Loucy (cell line): ENCODE data around the gene VPS52.

Source experiments
- H2AFZ ChIP-seq: fragments of 200-600 bp; sonication (generic); 2 replicates; pipeline ENCODE4 v1.6.0; 2016; ENCODE audit warnings: antibody characterized with exemption, mild to moderate bottlenecking, low read length, moderate library complexity
- H3F3A ChIP-seq: fragments of 200-600 bp; 2 replicates; pipeline ENCODE4 v1.6.0; 2016; ENCODE audit warnings: antibody characterized with exemption, low read depth, mild to moderate bottlenecking
- H3K27me3 ChIP-seq: fragments of 200-600 bp; sonication (generic); 2 replicates; pipeline ENCODE4 v1.6.1; 2014; ENCODE audit warnings: low read length, mild to moderate bottlenecking; ENCODE audit not compliant: insufficient read depth, poor library complexity, severe bottlenecking
- H3K36me3 ChIP-seq: fragments of 200-600 bp; sonication (generic); 2 replicates; pipeline ENCODE4 v1.6.1; 2016; ENCODE audit warnings: low read length; ENCODE audit not compliant: insufficient read depth
- H3K4me1 ChIP-seq: fragments of 200-600 bp; sonication (generic); 2 replicates; pipeline ENCODE4 v1.5.1; 2014; ENCODE audit warnings: low read length, mild to moderate bottlenecking; ENCODE audit not compliant: insufficient read depth, poor library complexity, severe bottlenecking
- H3K4me2 ChIP-seq: fragments of 200-600 bp; sonication (generic); 2 replicates; pipeline ENCODE4 v1.6.0; 2014; ENCODE audit warnings: antibody characterized with exemption, low read length, low read depth, mild to moderate bottlenecking; ENCODE audit not compliant: poor library complexity, severe bottlenecking
- H3K4me3 ChIP-seq: fragments of 200-600 bp; sonication (generic); 2 replicates; pipeline ENCODE4 v1.5.1; 2014; ENCODE audit warnings: low read length, mild to moderate bottlenecking, mixed read lengths; ENCODE audit not compliant: poor library complexity, severe bottlenecking
- H3K79me2 ChIP-seq: fragments of 200-600 bp; sonication (generic); 2 replicates; pipeline ENCODE4 v1.6.1; 2014; ENCODE audit warnings: low read length; ENCODE audit not compliant: insufficient read depth
- H3K9ac ChIP-seq: fragments of 200-600 bp; sonication (generic); 2 replicates; pipeline ENCODE4 v1.6.0; 2014; ENCODE audit warnings: mild to moderate bottlenecking, low read depth, low read length, moderate library complexity; ENCODE audit not compliant: poor library complexity, severe bottlenecking
- H3K9me2 ChIP-seq: fragments of 200-600 bp; sonication (generic); replicated peaks from 2 replicates; pipeline ENCODE4 v1.6.1; 2016; ENCODE audit warnings: low read depth, low read length, mixed read lengths
- H3K9me3 ChIP-seq: fragments of 200-600 bp; sonication (generic); 2 replicates; pipeline ENCODE4 v1.6.1; 2014; ENCODE audit warnings: mild to moderate bottlenecking, antibody characterized with exemption, low read length, low read depth; ENCODE audit not compliant: insufficient read depth
- H4K20me1 ChIP-seq: fragments of 200-600 bp; sonication (generic); 2 replicates; pipeline ENCODE4 v1.6.0; 2014; ENCODE audit warnings: antibody characterized with exemption, low read length, mild to moderate bottlenecking; ENCODE audit not compliant: insufficient read depth, poor library complexity, severe bottlenecking
- EZH2phosphoT487 ChIP-seq: fragments of 200-600 bp; IDR thresholded peaks from 2 replicates; pipeline ENCODE4 v1.6.1; 2018; ENCODE audit warnings: antibody characterized with exemption, mild to moderate bottlenecking, moderate library complexity, borderline replicate concordance
- TF ChIP-seq, protein P1 (sequence below): fragments of 200-600 bp; sonication (generic); conservative IDR thresholded peaks from 2 replicates; pipeline ENCODE4 v1.5.1; 2014; ENCODE audit warnings: mild to moderate bottlenecking, antibody characterized with exemption, low read length

VPS52 gene

DNA sequence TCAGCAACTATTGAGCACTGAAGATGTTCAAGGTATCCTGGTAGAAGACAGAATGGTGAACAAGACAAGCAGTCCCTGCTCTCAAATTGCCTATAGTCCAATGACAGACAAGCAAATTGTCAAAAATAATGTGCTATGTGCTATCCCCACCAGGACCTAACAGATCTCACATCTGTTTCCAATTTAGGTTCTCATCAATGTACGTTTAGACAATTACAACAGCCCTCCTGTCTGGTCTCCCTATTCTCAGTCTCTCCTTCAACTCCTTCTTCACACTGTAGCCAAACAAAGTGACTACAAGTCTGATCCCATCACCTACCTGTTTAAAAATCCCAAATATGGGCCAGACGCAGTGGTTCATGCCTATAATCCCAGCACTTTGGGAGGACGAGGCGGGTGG lies 34.7 kb upstream of the VPS52 start:
- H3F3A ChIP-seq, result no peaks in the 10 kb centered on the region
- no peak overlapping the region for H3K9ac ChIP-seq
- peaks cover 50% of the 10 kb centered on the region; the same call in 1 of the 2 replicates for H3K79me2 ChIP-seq
- no peaks in the 10 kb centered on the region for H3K9me2 ChIP-seq
- no peaks in the 10 kb centered on the region for H3K9me3 ChIP-seq
- no peak overlapping the region for H3K4me2 ChIP-seq
- TF ChIP-seq, protein P1, sequence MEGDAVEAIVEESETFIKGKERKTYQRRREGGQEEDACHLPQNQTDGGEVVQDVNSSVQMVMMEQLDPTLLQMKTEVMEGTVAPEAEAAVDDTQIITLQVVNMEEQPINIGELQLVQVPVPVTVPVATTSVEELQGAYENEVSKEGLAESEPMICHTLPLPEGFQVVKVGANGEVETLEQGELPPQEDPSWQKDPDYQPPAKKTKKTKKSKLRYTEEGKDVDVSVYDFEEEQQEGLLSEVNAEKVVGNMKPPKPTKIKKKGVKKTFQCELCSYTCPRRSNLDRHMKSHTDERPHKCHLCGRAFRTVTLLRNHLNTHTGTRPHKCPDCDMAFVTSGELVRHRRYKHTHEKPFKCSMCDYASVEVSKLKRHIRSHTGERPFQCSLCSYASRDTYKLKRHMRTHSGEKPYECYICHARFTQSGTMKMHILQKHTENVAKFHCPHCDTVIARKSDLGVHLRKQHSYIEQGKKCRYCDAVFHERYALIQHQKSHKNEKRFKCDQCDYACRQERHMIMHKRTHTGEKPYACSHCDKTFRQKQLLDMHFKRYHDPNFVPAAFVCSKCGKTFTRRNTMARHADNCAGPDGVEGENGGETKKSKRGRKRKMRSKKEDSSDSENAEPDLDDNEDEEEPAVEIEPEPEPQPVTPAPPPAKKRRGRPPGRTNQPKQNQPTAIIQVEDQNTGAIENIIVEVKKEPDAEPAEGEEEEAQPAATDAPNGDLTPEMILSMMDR, result no peak
- TF ChIP-seq EZH2phosphoT487, result no peak
- H2AFZ ChIP-seq, result no peak overlapping the region
- no peaks in the 10 kb centered on the region for H3K4me1 ChIP-seq
- peaks cover 13% of the 10 kb centered on the region for H4K20me1 ChIP-seq
- H3K4me3 ChIP-seq, result no peak overlapping the region
- no peaks in the 10 kb centered on the region for H3K27me3 ChIP-seq
- peaks cover 16% of the 10 kb centered on the region; the same call in 1 of the 2 replicates for H3K36me3 ChIP-seq

DNA sequence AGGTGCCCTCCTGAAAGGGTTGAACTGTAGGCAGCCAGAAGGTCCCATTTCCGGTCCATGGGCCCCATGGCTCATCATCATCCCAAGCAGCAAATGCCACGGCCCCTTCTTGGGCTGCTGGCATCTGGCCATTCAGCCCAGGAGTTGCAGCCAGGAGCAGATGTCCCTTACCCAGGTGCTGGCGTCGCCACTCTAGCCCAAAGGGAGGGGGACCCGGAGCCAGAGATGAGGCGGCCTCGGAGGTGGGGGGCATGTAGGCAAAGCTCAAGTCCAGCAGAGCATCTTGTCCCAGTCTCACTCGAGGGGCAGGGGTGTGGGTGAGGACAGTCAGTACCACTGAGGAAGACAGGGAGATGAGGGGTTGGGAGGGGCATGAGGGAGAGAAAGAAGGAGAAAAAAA lies 33.4 kb upstream of the VPS52 start:
- TF ChIP-seq, protein P1, result no peak
- TF ChIP-seq EZH2phosphoT487, result no peak
- H3F3A ChIP-seq, result 0 out of 2 replicates have a peak, but pooled peaks cover under 1% of the 10 kb centered on the region
- no peaks in the 10 kb centered on the region for H3K9me3 ChIP-seq
- H3K4me2 ChIP-seq, result no peak overlapping the region
- H4K20me1 ChIP-seq, result peaks cover 8% of the 10 kb centered on the region
- H3K27me3 ChIP-seq, result no peaks in the 10 kb centered on the region
- no peak overlapping the region for H3K4me3 ChIP-seq
- H2AFZ ChIP-seq, result no peak overlapping the region
- H3K9ac ChIP-seq, result no peak overlapping the region
- no peaks in the 10 kb centered on the region for H3K9me2 ChIP-seq
- H3K4me1 ChIP-seq, result peaks cover under 1% of the 10 kb centered on the region
- H3K79me2 ChIP-seq, result peaks cover 52% of the 10 kb centered on the region
- H3K36me3 ChIP-seq, result peaks cover 16% of the 10 kb centered on the region; the same call in 1 of the 2 replicates

DNA sequence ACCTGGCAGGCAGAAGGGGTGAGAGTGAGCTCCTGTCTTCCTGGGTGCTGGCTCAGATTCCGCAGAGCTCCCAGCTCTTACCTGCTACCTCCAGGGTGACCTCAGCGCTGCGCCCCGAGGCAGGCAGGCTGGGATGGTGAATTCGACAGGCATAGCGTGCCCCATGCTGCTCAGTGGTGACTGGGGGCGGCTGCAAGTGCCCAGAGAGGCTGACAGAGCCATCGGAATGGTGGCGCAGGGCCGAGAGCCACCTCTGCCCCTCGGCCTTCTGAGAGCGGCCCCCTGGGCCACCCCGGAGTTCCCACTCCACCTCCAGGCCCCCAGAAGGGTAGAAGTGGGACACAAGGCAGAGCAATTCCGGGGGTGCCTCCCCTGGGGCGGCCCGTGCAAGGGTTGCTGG lies 32.5 kb upstream of the VPS52 start:
- Histone ChIP-seq H3F3A (peaks cover 8% of the 10 kb centered on the region; the same call in 1 of the 2 replicates), H3K27me3 (no peaks in the 10 kb centered on the region), H3K36me3 (peaks cover 16% of the 10 kb centered on the region; the same call in 1 of the 2 replicates), H2AFZ (no peak overlapping the region), H3K9ac (no peak overlapping the region), H3K79me2 (peaks cover 51% of the 10 kb centered on the region), H3K4me3 (no peak overlapping the region), H3K4me1 (peaks cover 4% of the 10 kb centered on the region), H4K20me1 (peaks cover 9% of the 10 kb centered on the region), H3K4me2 (no peak overlapping the region), H3K9me2 (no peaks in the 10 kb centered on the region), H3K9me3 (no peaks in the 10 kb centered on the region)
- TF ChIP-seq EZH2phosphoT487, result no peak
- TF ChIP-seq, protein P1, result no peak
